MM.1S (cell line): ENCODE measurements around the gene HSD17B4.
"Not testable (repeated sequence)": the region's sequence is repeated elsewhere in the genome, so short reads cannot be mapped to it uniquely, and the experiment has no call there.

ENCODE experiments used
- DNase-seq: peaks from one replicate; pipeline ENCODE4 v3.0.0-alpha.2; 2015
- H2AFZ ChIP-seq: fragments of 300-600 bp; sonication (generic); 2 replicates; pipeline ENCODE4 v1.6.0; 2016; ENCODE audit warnings: antibody characterized with exemption, low read length
- H3F3A ChIP-seq: fragments of 300-600 bp; sonication (generic); 2 replicates; pipeline ENCODE4 v1.6.1; 2016; ENCODE audit warnings: mild to moderate bottlenecking, antibody characterized with exemption, low read length, moderate library complexity, mixed read lengths; ENCODE audit not compliant: insufficient read depth
- H3K27ac ChIP-seq: fragments of 300-600 bp; sonication (generic); 2 replicates; pipeline ENCODE4 v1.5.1; 2016; ENCODE audit warnings: mild to moderate bottlenecking, low read length
- H3K27me3 ChIP-seq: fragments of 300-600 bp; sonication (generic); replicated peaks from 2 replicates; pipeline ENCODE4 v1.6.0; 2016; ENCODE audit warnings: low read length; ENCODE audit not compliant: insufficient read depth
- H3K36me3 ChIP-seq: fragments of 300-600 bp; sonication (generic); replicated peaks from 2 replicates; pipeline ENCODE4 v1.6.1; 2016; ENCODE audit warnings: mild to moderate bottlenecking, low read length, mixed read lengths; ENCODE audit not compliant: insufficient read depth
- H3K4me1 ChIP-seq: fragments of 300-600 bp; sonication (generic); 2 replicates; pipeline ENCODE4 v1.6.1; 2016; ENCODE audit warnings: low read length, mixed read lengths
- H3K4me2 ChIP-seq: fragments of 300-600 bp; sonication (generic); 2 replicates; pipeline ENCODE4 v1.6.0; 2016; ENCODE audit warnings: low read depth, low read length
- H3K4me3 ChIP-seq: fragments of 300-600 bp; sonication (generic); 2 replicates; pipeline ENCODE4 v1.5.1; 2016; ENCODE audit warnings: low read length, mixed read lengths
- H3K79me2 ChIP-seq: fragments of 300-600 bp; sonication (generic); 2 replicates; pipeline ENCODE4 v1.6.1; 2016; ENCODE audit warnings: mixed run types, low read length, mixed read lengths
- H3K9ac ChIP-seq: fragments of 300-600 bp; sonication (generic); 2 replicates; pipeline ENCODE4 v1.6.1; 2016; ENCODE audit warnings: low read length, mixed read lengths
- H3K9me2 ChIP-seq: fragments of 300-600 bp; sonication (generic); replicated peaks from 2 replicates; pipeline ENCODE4 v1.6.1; 2016; ENCODE audit warnings: mild to moderate bottlenecking, low read length, mixed read lengths; ENCODE audit not compliant: insufficient read depth
- H3K9me3 ChIP-seq: fragments of 300-600 bp; sonication (generic); replicated peaks from 2 replicates; pipeline ENCODE4 v1.6.1; 2016; ENCODE audit warnings: mild to moderate bottlenecking, low read length, mixed read lengths; ENCODE audit not compliant: insufficient read depth
- H4K20me1 ChIP-seq: fragments of 300-600 bp; sonication (generic); 2 replicates; pipeline ENCODE4 v1.6.1; 2016; ENCODE audit warnings: mild to moderate bottlenecking, low read length, moderate library complexity, mixed read lengths; ENCODE audit not compliant: insufficient read depth
- CTCF ChIP-seq: fragments of 300-600 bp; sonication (generic); IDR thresholded peaks from 2 replicates; pipeline ENCODE4 v1.5.1; 2016; ENCODE audit warnings: antibody characterized with exemption, low read length, mixed read lengths
- EZH2 ChIP-seq: fragments of 300-600 bp; sonication (generic); optimal IDR thresholded peaks from 2 replicates; pipeline ENCODE3; 2017; ENCODE audit warnings: low read depth, mild to moderate bottlenecking, antibody characterized with exemption, low read length, mixed read lengths
- EZH2phosphoT487 ChIP-seq: fragments of 300-600 bp; sonication (generic); IDR thresholded peaks from 2 replicates; pipeline ENCODE4 v1.6.1; 2018; ENCODE audit warnings: antibody characterized with exemption, low read length

Gene HSD17B4

GRCh38 chr5:119476341-119476740 is 24.0 kb downstream of the HSD17B4 start:
- Histone ChIP-seq H3K9me2 (no peaks in the 10 kb centered on the region), H3K36me3 (no peaks in the 10 kb centered on the region), H3K4me2 (no peak overlapping the region), H3K79me2 (no peaks in the 10 kb centered on the region), H3K27ac (no peak overlapping the region), H3K4me1 (no peaks in the 10 kb centered on the region), H3K9ac (no peak overlapping the region), H3K9me3 (no peaks in the 10 kb centered on the region), H3F3A (no peaks in the 10 kb centered on the region), H3K4me3 (no peak overlapping the region), H4K20me1 (no peaks in the 10 kb centered on the region), H3K27me3 (no peaks in the 10 kb centered on the region), H2AFZ (no peak overlapping the region)
- no peak for DNase-seq
- no peak for TF ChIP-seq CTCF
- TF ChIP-seq EZH2 = no peak
- TF ChIP-seq EZH2phosphoT487 = no peak

GRCh38 chr5:119478781-119479180 is 26.5 kb downstream of the HSD17B4 start:
- Histone ChIP-seq H3K9ac (no peak overlapping the region), H3K27ac (no peak overlapping the region), H2AFZ (no peak overlapping the region), H3K4me1 (no peaks in the 10 kb centered on the region), H3K9me3 (no peaks in the 10 kb centered on the region), H3K4me3 (no peak overlapping the region), H3K79me2 (no peaks in the 10 kb centered on the region), H4K20me1 (no peaks in the 10 kb centered on the region), H3K9me2 (no peaks in the 10 kb centered on the region), H3K4me2 (no peak overlapping the region), H3K36me3 (no peaks in the 10 kb centered on the region), H3K27me3 (no peaks in the 10 kb centered on the region), H3F3A (no peaks in the 10 kb centered on the region)
- TF ChIP-seq CTCF (no peak), EZH2 (no peak), EZH2phosphoT487 (no peak)
- DNase-seq = no peak

GRCh38 chr5:119480629-119481028 is 28.3 kb downstream of the HSD17B4 start:
- H3K9me2 ChIP-seq, H3K27me3 ChIP-seq, H3K9ac ChIP-seq, H3K36me3 ChIP-seq, H4K20me1 ChIP-seq, H3K4me2 ChIP-seq, DNase-seq, H3K4me1 ChIP-seq, H3K27ac ChIP-seq, H3K4me3 ChIP-seq, H3K79me2 ChIP-seq, H3F3A ChIP-seq, H3K9me3 ChIP-seq, H2AFZ ChIP-seq: not testable (repeated sequence)

GRCh38 chr5:119483155-119483554 is 30.9 kb downstream of the HSD17B4 start:
- no peak overlapping the region for H3K9ac ChIP-seq
- no peaks in the 10 kb centered on the region for H3K9me3 ChIP-seq
- no peak overlapping the region for H3K4me3 ChIP-seq
- no peaks in the 10 kb centered on the region for H3F3A ChIP-seq
- TF ChIP-seq EZH2 (no peak), CTCF (no peak)
- H3K79me2 ChIP-seq = no peaks in the 10 kb centered on the region
- H2AFZ ChIP-seq = no peak overlapping the region
- no peak for DNase-seq
- no peaks in the 10 kb centered on the region for H3K9me2 ChIP-seq
- no peak overlapping the region for H3K4me2 ChIP-seq
- no peaks in the 10 kb centered on the region for H3K27me3 ChIP-seq
- H4K20me1 ChIP-seq = no peaks in the 10 kb centered on the region
- no peaks in the 10 kb centered on the region for H3K4me1 ChIP-seq
- no peaks in the 10 kb centered on the region for H3K36me3 ChIP-seq
- no peak overlapping the region for H3K27ac ChIP-seq
